Hematopoietic multipotent progenitor cell treated with erythropoietin and hydrocortisone succinate and interleukin-3 and kit ligand, for 4 days (in vitro differentiated cells): ENCODE data around the gene EXTL1.

ENCODE experiments used
- DNase-seq: peaks from one replicate; pipeline ENCODE4 v3.0.0-alpha.2; 2015

The EXTL1 gene

GRCh38 chr1:25997828-25998761 is 23.5 kb upstream of the EXTL1 start, which contains the start of gene PAFAH2:
Gene PAFAH2 (minus strand): TSS chr1:25998063. CDS start chr1:25990816, 7,247 bp downstream.
- peak; percentile 100 for DNase-seq

GRCh38 chr1:25999041-25999800 is 22.4 kb upstream of the EXTL1 start:
- no peak for DNase-seq

- no peak for DNase-seq
Observed at GRCh38 chr1:26003262-26003661, 18.3 kb upstream of the EXTL1 start.

- no peak for DNase-seq
Observed at GRCh38 chr1:26003756-26004155, 17.8 kb upstream of the EXTL1 start.

- DNase-seq = no peak
Observed at GRCh38 chr1:26005434-26006105, 16.0 kb upstream of the EXTL1 start.

GRCh38 chr1:26006710-26007109 is 14.9 kb upstream of the EXTL1 start:
- no peak for DNase-seq

- DNase-seq = peak; percentile 64
Observed at GRCh38 chr1:26009796-26010447, 11.7 kb upstream of the EXTL1 start.

GRCh38 chr1:26010825-26011224 is 10.8 kb upstream of the EXTL1 start:
- DNase-seq = no peak

GRCh38 chr1:26012864-26013263 is 8.7 kb upstream of the EXTL1 start:
- no peak for DNase-seq

- DNase-seq = no peak
Observed at GRCh38 chr1:26014179-26014578, 7.4 kb upstream of the EXTL1 start.

GRCh38 chr1:26015358-26015757 is 6.2 kb upstream of the EXTL1 start:
- peak; percentile 74 for DNase-seq

- no peak for DNase-seq
Observed at GRCh38 chr1:26016258-26016952, 5.2 kb upstream of the EXTL1 start.

GRCh38 chr1:26016953-26017545 is 4.5 kb upstream of the EXTL1 start:
- DNase-seq = no peak

- DNase-seq = no peak
Observed at GRCh38 chr1:26017606-26018005, 4.0 kb upstream of the EXTL1 start.

- DNase-seq = no peak
Observed at GRCh38 chr1:26019641-26020315, 1.8 kb upstream of the EXTL1 start.

- no peak for DNase-seq
Observed at GRCh38 chr1:26020330-26020768, 1.2 kb upstream of the EXTL1 start.

GRCh38 chr1:26020941-26021646 is 481 bp upstream of the EXTL1 start:
- DNase-seq = no peak

- DNase-seq = no peak
Observed at GRCh38 chr1:26022404-26022779, 817 bp downstream of the EXTL1 start.

- DNase-seq = no peak
Observed at GRCh38 chr1:26023009-26023408, 1.4 kb downstream of the EXTL1 start.

GRCh38 chr1:26023826-26024225 is 2.3 kb downstream of the EXTL1 start:
- no peak for DNase-seq
